HUDEP-2 (cell line): ENCODE results near the gene CASK.
A peak's percentile ranks its signal among the peaks of the same experiment; 100 is the strongest.
"Not testable (repeated sequence)": the region's sequence is repeated elsewhere in the genome, so short reads cannot be mapped to it uniquely, and the experiment has no call there.

Experiments used
- DNase-seq, 76 experiments: peaks; one replicate each; lab custom pipeline; 2025; ENCODE audit not compliant: unreplicated experiment in 76 of 76; lab: John Stamatoyannopoulos, UW

The CASK gene

GRCh38 chrX:41664375-41664901, 258.9 kb downstream of the CASK start:
- DNase-seq, result no peak

GRCh38 chrX:41661366-41662095, 261.8 kb downstream of the CASK start:
- DNase-seq, result no peak

- DNase-seq, result no peak
Measured at GRCh38 chrX:41655631-41656030, 267.7 kb downstream of the CASK start.

GRCh38 chrX:41655101-41655500, 268.3 kb downstream of the CASK start:
- no peak for DNase-seq

GRCh38 chrX:41653125-41653524, 270.2 kb downstream of the CASK start:
- DNase-seq, result no peak

GRCh38 chrX:41646201-41646600, 277.2 kb downstream of the CASK start:
- not testable (repeated sequence) for DNase-seq

- no peak for DNase-seq
Measured at GRCh38 chrX:41634284-41634683, 289.1 kb downstream of the CASK start.

GRCh38 chrX:41630091-41630490, 293.3 kb downstream of the CASK start:
- no peak for DNase-seq

- no peak for DNase-seq
Measured at GRCh38 chrX:41629539-41629938, 293.8 kb downstream of the CASK start.

- peak in 69 of 76 experiments; percentile 1 to 78 (median 41) for DNase-seq
Measured at GRCh38 chrX:41621222-41621723, 302.1 kb downstream of the CASK start.

- no peak for DNase-seq
Measured at GRCh38 chrX:41619221-41619620, 304.1 kb downstream of the CASK start.

- no peak for DNase-seq
Measured at GRCh38 chrX:41616935-41617334, 306.4 kb downstream of the CASK start.

GRCh38 chrX:41616255-41616654, 307.1 kb downstream of the CASK start:
- no peak for DNase-seq

- DNase-seq, result no peak
Measured at GRCh38 chrX:41608244-41608643, 315.1 kb downstream of the CASK start.

GRCh38 chrX:41607264-41607832, 316.0 kb downstream of the CASK start:
- DNase-seq, result peak in 39 of 76 experiments; percentile 0 to 63 (median 6)

- not testable (repeated sequence) for DNase-seq
Measured at GRCh38 chrX:41606057-41606456, 317.3 kb downstream of the CASK start.

GRCh38 chrX:41604766-41605543, 318.4 kb downstream of the CASK start:
- no peak for DNase-seq

- no peak for DNase-seq
Measured at GRCh38 chrX:41604177-41604576, 319.2 kb downstream of the CASK start.

GRCh38 chrX:41603596-41603995, 319.8 kb downstream of the CASK start:
- DNase-seq, result no peak

- DNase-seq, result no peak
Measured at GRCh38 chrX:41602816-41603345, 320.5 kb downstream of the CASK start.

GRCh38 chrX:41600291-41600690, 323.1 kb downstream of the CASK start:
- no peak for DNase-seq
